Right ventricle myocardium inferior (tissue), 1 donor: Measurements from ENCODE around the gene RAB17. TPM values are rescaled to one million over a fixed set of nuclear protein-coding genes. Genes with fewer than 3 reads are reported as not detected.
"Not testable (repeated sequence)": the region's sequence is repeated elsewhere in the genome, so short reads cannot be mapped to it uniquely, and the experiment has no call there.

Source experiments
- ATAC-seq: fragments of 200-7000 bp; cut with Tn5 transposase; one replicate; pipeline ENCODE4 v1.9.1; 2020; ENCODE audit warnings: mild to moderate bottlenecking, moderate library complexity
- DNase-seq: peaks from one replicate; pipeline ENCODE4 v3.0.0; 2021; ENCODE audit errors: missing footprints
- intact Hi-C: fragments of 100-400 bp; cut with DNase I; formaldehyde crosslinking; loops from one replicate; pipeline ENCODE4 v1.11.0; 2022
- total RNA-seq: library from RNA; stranded (reverse); fragmentation: NEBNext Ultra II Directional; extraction: Animal tissue kit (Norgen Biotek cat#: 25700); gene quantifications from one replicate; pipeline ENCODE4 v1.2.1, GENCODE V29; 2021
- donor health status: DM: no; HTN: yes; CAD: no; lungs with severe emphysema.

The RAB17 gene
- total RNA-seq, 1 donor from 2014 or later: 2.4 TPM

GRCh38 chr2:237603049-237603717, 12.6 kb upstream of the RAB17 start:
- intact Hi-C loops: no loop called here
- DNase-seq (no peak), ATAC-seq (no peak)

- intact Hi-C loops: no loop called here
- ATAC-seq (no peak), DNase-seq (no peak)
Observed at GRCh38 chr2:237602409-237602808, 11.9 kb upstream of the RAB17 start.

- ATAC-seq (no peak), DNase-seq (no peak)
- intact Hi-C loops: no loop called here
Observed at GRCh38 chr2:237601453-237602116, 11.1 kb upstream of the RAB17 start.

GRCh38 chr2:237600205-237600846, 9.8 kb upstream of the RAB17 start:
- ATAC-seq (peak; percentile 84), DNase-seq (no peak)
- intact Hi-C loops: no loop called here

GRCh38 chr2:237599465-237600110, 9.1 kb upstream of the RAB17 start:
- intact Hi-C loops: no loop called here
- no peak for DNase-seq
- no peak for ATAC-seq

- intact Hi-C loops: no loop called here
- ATAC-seq (no peak), DNase-seq (no peak)
Observed at GRCh38 chr2:237598468-237599208, 8.1 kb upstream of the RAB17 start.

- ATAC-seq (no peak), DNase-seq (no peak)
- intact Hi-C loops: no loop called here
Observed at GRCh38 chr2:237597196-237598145, 6.9 kb upstream of the RAB17 start.

GRCh38 chr2:237596520-237597195, 6.1 kb upstream of the RAB17 start:
- ATAC-seq: no peak
- intact Hi-C loops: no loop called here
- no peak for DNase-seq

GRCh38 chr2:237595829-237596519, 5.4 kb upstream of the RAB17 start:
- ATAC-seq, intact Hi-C loops, DNase-seq: not testable (repeated sequence)

GRCh38 chr2:237594514-237594871, 4.0 kb upstream of the RAB17 start:
- DNase-seq (no peak), ATAC-seq (no peak)
- intact Hi-C loops: no loop called here

GRCh38 chr2:237593596-237594320, 3.2 kb upstream of the RAB17 start:
- intact Hi-C loops: no loop called here
- DNase-seq (no peak), ATAC-seq (no peak)

- ATAC-seq (no peak), DNase-seq (no peak)
- intact Hi-C loops: no loop called here
Observed at GRCh38 chr2:237593036-237593435, 2.5 kb upstream of the RAB17 start.

GRCh38 chr2:237592425-237592980, 2.0 kb upstream of the RAB17 start:
- intact Hi-C loops: no loop called here
- DNase-seq (no peak), ATAC-seq (no peak)

GRCh38 chr2:237591141-237591881, 777 bp upstream of the RAB17 start:
- intact Hi-C loops: no loop called here
- DNase-seq (no peak), ATAC-seq (no peak)

GRCh38 chr2:237588044-237588696, 2.4 kb downstream of the RAB17 start:
- ATAC-seq (no peak), DNase-seq (no peak)
- intact Hi-C loops: no loop called here
